Right lung (tissue), 5 donors: ENCODE measurements around the gene DDX6. TPM values are rescaled to one million over a fixed set of nuclear protein-coding genes. Genes with fewer than 3 reads are reported as not detected.
"Not testable (repeated sequence)": the region's sequence is repeated elsewhere in the genome, so short reads cannot be mapped to it uniquely, and the experiment has no call there.

Experiments used
- DNase-seq, 2 donors: peaks; one replicate each; pipeline ENCODE4 v3.0.0-alpha.2; 2013
- polyA plus RNA-seq, 5 donors: library from polyadenylated mRNA; unstranded; fragments of 120-200 nt; gene quantifications; one replicate each; pipeline versions ENCODE4 v1.2.1 to v1.2.3, GENCODE V29; 2013; ENCODE audit warnings: inconsistent platforms in 1 of 5, low replicate concordance in 1 of 5; ENCODE audit not compliant: insufficient read length in 5 of 5, insufficient read depth in 1 of 5

DDX6 gene
- polyA plus RNA-seq, 5 donors = 96.5 to 140 (median 127) TPM

- no peak for DNase-seq
Observed at GRCh38 chr11:118797510-118797909, 6.5 kb upstream of the DDX6 start.

- DNase-seq = peak; percentile 74 to 83
Observed at GRCh38 chr11:118792570-118793124, 1.7 kb upstream of the DDX6 start.

GRCh38 chr11:118791961-118792569, 1.1 kb upstream of the DDX6 start:
- peak; percentile 8 to 11 for DNase-seq

GRCh38 chr11:118790357-118791110, 430 bp downstream of the DDX6 start:
- DNase-seq = peak; percentile 81 to 86

GRCh38 chr11:118789501-118790356, 1.2 kb downstream of the DDX6 start:
- peak; percentile 30 to 48 for DNase-seq

- DNase-seq = no peak
Observed at GRCh38 chr11:118786657-118787056, 4.3 kb downstream of the DDX6 start.

- DNase-seq = no peak
Observed at GRCh38 chr11:118785362-118785761, 5.6 kb downstream of the DDX6 start.

- no peak for DNase-seq
Observed at GRCh38 chr11:118783724-118784495, 7.1 kb downstream of the DDX6 start.

- not testable (repeated sequence) for DNase-seq
Observed at GRCh38 chr11:118783324-118783723, 7.6 kb downstream of the DDX6 start.

- DNase-seq = no peak
Observed at GRCh38 chr11:118778898-118779297, 12.1 kb downstream of the DDX6 start.

GRCh38 chr11:118774032-118774431, 16.9 kb downstream of the DDX6 start:
- DNase-seq = no peak

GRCh38 chr11:118771547-118772288, 19.2 kb downstream of the DDX6 start:
- no peak for DNase-seq

GRCh38 chr11:118768690-118769089, 22.3 kb downstream of the DDX6 start:
- no peak for DNase-seq

- DNase-seq = no peak
Observed at GRCh38 chr11:118766035-118766434, 24.9 kb downstream of the DDX6 start.

GRCh38 chr11:118765095-118765691, 25.8 kb downstream of the DDX6 start:
- not testable (repeated sequence) for DNase-seq

- no peak for DNase-seq
Observed at GRCh38 chr11:118763041-118763440, 27.9 kb downstream of the DDX6 start.

GRCh38 chr11:118761981-118762380, 29.0 kb downstream of the DDX6 start:
- DNase-seq = not testable (repeated sequence)

- no peak for DNase-seq
Observed at GRCh38 chr11:118757876-118758399, 33.0 kb downstream of the DDX6 start.

- DNase-seq = no peak
Observed at GRCh38 chr11:118752654-118753053, 38.3 kb downstream of the DDX6 start.

- DNase-seq = no peak
Observed at GRCh38 chr11:118749429-118749828, 41.5 kb downstream of the DDX6 start.
